ENCODE measurements around the gene DPEP2.
"Not testable (repeated sequence)": the region's sequence is repeated elsewhere in the genome, so short reads cannot be mapped to it uniquely, and the experiment has no call there.

Gene DPEP2

GRCh38 chr16:67953641-67954375, 45.5 kb downstream of the DPEP2 start:
- DNase-seq (ENCODE audit: low spot score): no peak

- no peak for DNase-seq (ENCODE audit: low spot score)
Observed at GRCh38 chr16:67951485-67951884, 47.8 kb downstream of the DPEP2 start.

DNA sequence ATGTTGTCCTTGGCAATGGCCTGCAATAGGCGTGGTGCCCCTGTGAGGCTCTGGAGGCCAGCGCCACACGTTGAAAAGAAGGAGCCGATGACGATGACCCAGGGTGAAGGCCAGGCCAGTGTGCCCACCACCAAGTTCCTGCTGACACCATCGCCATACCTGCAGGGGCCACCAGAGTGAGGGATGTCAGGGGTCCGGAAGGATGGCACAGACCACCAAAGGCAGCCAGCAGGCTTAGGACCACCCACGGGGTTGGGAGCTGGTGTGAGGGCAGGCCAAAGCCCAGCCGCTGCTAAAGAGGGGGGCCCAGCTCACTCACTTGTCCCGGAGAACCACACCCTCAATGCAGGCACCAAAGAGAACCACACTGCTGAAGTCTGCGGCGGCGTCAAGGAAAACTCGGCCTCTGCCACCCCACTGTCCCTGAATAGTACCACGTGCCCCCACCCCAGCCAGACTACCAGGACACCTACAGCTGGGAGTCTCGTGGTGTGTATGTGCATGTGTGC, 48.9 kb downstream of the DPEP2 start:
- DNase-seq (ENCODE audit: low spot score): no peak

DNA sequence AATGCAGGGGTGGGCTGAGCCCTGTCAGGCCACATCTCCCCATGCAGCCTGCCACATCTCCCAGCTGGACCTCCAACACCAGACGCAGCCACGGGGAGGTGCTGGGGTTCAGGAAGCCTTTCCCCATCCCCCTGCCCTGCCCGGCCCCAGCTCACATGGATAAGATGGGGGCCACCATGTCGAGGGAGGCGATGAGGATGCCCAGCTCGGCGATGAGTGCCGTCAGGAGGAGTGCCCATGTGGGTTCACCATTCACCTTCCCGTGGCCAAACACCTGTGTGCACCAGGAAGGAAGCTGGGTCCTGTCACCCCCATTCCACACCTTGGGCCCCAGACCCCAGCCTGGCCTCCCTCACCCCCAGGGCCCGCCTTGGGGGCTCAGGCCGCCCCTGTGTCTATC, 49.6 kb downstream of the DPEP2 start:
- DNase-seq (ENCODE audit: low spot score): no peak

DNA sequence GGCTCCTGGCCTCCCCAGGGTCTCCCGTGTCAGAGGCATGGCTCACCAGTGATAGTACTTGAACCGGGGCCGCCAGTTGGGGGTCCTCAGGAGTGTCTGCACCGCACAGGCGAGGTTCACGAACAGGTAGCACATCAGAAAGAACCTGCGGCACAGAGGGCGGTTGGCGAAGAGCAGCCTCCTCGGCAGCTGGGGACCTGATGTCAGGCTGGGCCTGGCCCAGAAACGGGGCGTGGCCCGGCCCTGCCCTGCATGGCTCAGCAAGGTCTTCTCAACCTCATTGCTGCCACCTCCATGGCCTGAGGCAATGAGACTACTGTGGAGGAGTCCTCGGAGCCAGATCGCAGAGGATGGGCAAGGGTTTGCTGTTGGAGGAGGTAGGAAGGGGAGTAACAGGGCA, 51.3 kb downstream of the DPEP2 start:
- DNase-seq (ENCODE audit: low spot score): no peak

DNA sequence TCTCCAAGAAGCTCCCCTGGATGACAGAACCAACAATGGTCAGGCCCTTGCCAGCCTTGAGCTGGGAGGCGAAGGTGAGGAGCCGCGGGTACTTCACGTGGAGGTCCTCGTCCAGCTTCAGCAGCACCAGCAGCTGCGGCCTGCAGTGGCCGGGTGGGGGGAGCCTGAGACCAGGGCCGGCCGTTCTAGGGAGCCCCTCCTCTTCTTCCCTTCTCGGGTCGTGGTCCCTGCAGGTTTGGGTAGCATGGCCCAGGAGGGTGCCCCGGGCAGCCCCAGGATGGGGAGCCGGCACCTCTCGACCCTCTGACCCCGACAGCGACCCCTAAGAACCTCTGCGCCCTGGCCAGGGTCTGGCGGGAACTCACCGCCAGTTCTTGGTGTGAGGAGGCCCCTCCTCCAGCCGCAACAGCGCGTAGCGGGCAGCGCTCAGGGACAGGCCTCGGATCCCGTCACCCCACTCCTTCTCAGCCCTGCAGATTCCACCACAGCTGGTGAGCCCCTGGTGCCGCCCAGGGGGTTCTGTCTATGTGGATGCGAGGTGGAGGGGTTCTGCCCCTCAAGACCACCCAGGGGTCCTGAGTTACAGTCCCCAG, 52.2 kb downstream of the DPEP2 start:
- DNase-seq (ENCODE audit: low spot score): no peak

GRCh38 chr16:67946128-67946569, 53.1 kb downstream of the DPEP2 start:
- DNase-seq (ENCODE audit: low spot score): no peak

DNA sequence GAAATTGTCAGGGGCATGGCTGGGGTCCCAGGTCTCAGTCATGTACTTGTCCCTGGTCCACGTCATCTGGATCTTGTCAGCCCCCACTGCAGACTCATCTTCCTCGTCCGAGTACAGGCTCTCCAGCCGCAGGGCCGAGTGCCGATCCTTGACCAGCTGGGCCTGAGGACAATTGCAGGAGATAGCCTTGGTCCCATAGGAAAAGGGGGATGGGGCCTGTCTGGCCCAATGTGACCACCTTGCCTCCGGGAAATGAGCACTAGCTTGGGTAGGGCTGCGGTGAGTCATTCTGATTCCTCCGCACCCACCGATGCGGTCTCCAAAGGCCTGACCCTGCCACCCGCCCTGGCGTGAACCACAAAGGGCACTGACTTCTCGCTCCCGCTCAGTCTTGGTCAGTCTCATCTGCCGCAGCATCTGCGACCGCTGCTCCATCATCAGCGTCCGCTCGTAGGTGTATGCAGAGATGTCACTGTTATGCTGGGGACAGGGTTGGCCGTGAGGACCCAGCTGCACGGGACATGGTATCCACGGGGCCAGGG, 53.8 kb downstream of the DPEP2 start:
- no peak for DNase-seq (ENCODE audit: low spot score)

DNA sequence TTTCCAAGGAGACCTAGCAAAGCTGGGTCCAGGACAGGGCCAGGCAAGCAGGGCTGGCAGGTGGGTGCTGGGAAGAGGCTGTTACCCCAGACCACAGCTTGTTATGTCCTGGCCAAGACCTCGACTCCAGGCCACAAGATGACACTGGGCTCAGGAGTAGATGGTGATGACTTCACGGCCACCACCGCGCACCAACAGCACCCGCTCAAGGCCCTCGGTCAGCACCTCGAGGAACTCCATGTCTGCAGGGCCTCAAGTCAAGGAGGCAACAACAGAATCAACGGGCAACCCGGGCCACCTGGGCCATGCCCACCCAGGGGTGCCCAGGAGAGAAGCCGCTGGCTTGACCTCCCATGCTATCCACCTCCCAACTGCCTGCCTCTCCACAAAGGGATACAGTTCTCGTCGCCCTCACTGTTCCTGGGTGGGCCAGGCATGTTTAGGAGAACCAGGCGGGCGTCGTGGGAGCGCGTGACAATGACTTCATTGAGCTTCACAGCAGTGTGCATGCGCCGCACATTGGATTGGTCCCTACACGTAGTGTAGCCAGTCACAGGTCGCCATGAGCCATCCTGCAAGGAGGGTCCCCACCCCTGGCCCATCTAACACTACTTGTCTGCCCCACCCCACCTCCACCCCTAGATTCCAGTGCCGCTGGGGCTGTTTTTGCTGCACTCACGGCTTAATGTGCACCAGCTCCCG, 54.4 kb downstream of the DPEP2 start:
- DNase-seq (ENCODE audit: low spot score): no peak

DNA sequence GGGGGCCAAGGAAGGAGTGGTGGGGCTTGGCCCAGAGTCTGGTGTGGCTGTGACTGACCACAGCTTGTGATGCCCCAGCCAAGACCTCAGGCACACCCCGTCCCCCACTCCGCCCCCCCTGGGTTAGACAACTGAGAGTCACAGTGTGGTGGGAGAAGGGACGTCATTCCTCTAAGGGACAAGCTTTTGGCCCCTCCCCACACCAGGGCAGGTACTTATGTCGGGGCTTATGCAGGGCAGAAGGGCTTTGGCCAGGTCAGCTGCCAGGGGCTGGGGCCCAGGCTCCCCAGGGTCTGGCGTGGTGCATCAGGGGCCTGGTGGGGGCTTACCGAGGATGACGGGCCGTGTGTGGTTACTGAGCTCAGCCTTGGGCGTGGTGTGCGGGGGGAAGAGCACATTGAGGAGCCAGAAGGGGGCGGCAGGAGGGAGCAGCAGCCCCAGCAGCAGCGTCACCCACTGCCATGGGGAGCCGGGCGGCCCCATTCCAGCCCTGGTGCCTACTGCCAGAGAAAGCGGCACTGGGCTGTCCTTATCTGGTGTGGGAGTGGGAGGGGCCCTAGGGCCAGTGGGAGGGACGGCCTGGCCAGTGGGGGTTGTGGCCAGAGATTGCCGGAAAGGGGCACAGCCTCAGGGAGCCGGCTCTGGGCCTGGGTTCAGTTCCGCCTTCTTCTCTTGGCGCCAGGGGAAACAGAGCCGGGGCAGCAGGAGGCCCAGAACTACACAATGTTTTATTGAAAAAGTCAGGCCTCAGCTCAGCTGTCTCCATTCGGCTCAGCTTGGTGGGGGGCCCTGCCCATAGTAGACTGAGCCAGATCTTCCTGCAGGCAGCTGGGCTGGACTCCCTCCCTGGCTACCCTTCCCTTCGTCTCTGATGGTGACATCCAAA, 55.4 kb downstream of the DPEP2 start, which contains the start of gene LCAT:
LCAT (minus strand) TSS at position 502 of the 886 bp plus-strand sequence; CDS start at position 483, 19 bp downstream.
- no peak for DNase-seq (ENCODE audit: low spot score)

GRCh38 chr16:67943256-67943618, 56.0 kb downstream of the DPEP2 start:
- no peak for DNase-seq (ENCODE audit: low spot score)

GRCh38 chr16:67942510-67943255, 56.6 kb downstream of the DPEP2 start:
- DNase-seq (ENCODE audit: low spot score): no peak

DNA sequence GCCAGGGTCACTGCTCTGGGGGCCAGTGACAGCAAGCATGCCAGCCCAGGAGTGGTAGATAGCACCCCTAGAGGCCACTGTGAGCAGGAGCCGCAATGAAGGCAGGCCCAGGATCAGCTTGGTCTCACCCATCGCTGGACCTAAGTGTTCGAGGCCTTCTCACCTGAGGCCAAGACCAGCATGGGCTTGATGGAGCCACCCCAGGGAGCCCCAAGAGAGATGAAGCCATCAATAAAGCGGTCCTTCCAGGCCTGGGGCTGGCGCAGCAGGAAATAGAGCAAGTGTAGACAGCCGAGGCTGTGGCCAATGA, 57.1 kb downstream of the DPEP2 start:
- DNase-seq (ENCODE audit: low spot score): peak; percentile 46

- DNase-seq (ENCODE audit: low spot score): no peak
Observed at GRCh38 chr16:67941469-67942199, 57.6 kb downstream of the DPEP2 start.

DNA sequence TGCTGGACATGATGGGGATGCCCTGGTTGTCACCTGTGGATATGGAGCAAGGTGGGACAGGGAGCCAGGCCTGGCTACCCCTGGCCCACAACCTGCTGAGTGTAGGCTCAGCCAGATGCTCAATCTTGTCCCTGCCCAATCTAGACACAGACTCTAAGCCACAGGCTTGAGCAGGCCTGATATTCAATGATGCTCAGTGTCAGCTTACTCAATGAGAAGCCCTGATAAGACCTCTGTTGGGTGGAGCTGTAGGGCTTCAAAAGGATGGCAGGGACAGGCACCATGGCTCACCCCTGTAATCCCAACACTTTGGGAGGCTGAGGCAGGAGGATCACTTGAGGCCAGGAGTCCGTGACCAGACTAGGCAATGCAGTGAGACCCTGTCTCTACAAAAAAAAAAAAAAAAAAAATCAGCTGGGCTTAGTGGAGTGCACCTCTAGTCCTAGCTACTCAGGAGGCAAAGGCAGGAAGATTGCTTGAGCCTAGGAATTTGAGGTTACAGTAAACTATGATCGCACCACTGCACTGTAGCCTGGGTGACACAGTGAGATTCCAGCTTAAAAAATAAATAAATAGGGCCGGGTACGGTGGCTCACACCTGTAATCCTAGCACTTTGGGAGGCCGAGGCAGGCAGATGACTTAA, 58.7 kb downstream of the DPEP2 start:
- no peak for DNase-seq (ENCODE audit: low spot score)

DNA sequence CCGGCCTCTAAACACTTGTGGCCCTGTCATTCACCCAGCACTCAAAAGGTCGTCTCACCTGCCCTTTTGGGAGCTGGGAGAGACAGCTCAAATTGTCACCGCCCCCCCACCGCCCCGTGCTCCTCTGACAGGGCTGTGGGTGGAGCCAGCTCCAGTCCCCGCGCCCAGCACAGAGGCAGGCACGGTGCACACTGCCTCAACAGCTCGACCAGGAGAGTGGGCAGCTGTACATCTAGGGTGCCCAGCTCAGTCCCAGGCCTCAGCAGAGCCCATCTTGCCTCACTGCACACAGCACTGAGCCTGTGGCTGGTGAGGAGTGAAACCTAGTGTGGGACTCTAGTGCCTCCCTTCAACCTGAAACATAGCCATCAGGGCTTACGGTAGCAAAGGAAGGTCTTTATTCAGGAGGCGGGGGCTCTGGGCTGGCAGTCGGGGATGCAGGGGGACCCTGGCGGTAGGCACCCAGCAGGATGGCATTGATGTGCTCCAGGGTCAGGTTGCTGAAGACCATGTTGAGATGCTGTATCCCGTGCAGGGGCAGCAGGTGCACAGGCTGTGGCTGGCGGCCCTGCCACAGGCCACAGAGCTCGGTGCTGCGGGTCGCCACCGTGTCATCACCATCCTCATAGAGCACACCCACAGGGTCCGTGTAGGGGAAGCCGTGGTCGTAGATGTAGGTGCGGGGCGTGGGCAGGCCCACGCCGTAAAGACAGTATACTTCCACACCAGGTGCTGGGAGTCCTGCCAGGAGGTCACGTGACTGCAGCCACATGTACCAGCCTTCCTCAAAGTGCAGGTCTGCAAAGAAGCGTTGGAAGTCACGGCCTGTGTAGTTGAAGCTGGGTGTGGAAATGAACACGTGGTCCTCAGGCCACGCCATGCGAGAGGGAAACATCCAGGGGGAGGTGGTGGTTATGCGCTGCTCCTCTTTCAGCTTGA, 59.5 kb downstream of the DPEP2 start:
- no peak for DNase-seq (ENCODE audit: low spot score)

- DNase-seq (ENCODE audit: low spot score): not testable (repeated sequence)
Observed at GRCh38 chr16:67937713-67938112, 61.6 kb downstream of the DPEP2 start.
